Measurements from ENCODE around the gene CEACAM5. TPM values are rescaled to one million over a fixed set of nuclear protein-coding genes. Genes with fewer than 3 reads are reported as not detected.

CEACAM5 gene
- polyA plus RNA-seq, 3 donors = not detected

GRCh38 chr19:41709951-41710645 is 1.7 kb downstream of the CEACAM5 start:
- intact Hi-C loops (cut with micrococcal nuclease) = loop anchor here in 1 of 2 donors (5.0 kb wide), 1 partner anchor 37 kb away; no protein-coding TSS in a partner anchor
- H3K27me3 ChIP-seq (ENCODE audit: control insufficient read depth in 2 of 2, insufficient read depth in 2 of 2, low read length in 2 of 2) = peaks cover 0 to 2% of the 10 kb centered on the region in 2 donors
- DNase-seq = no peak
- no peak overlapping the region for H3K27ac ChIP-seq (ENCODE audit: low read depth in 1 of 2, low read length in 2 of 2)
- no peak overlapping the region for H3K27ac Mint-ChIP-seq
- H3K9me3 Mint-ChIP-seq = no peaks in the 10 kb centered on the region
- H3K36me3 ChIP-seq (replicated peaks in 1 of 2; ENCODE audit: control insufficient read depth in 1 of 2, insufficient read depth in 2 of 2, low read length in 2 of 2) = no peaks in the 10 kb centered on the region
- no peaks in the 10 kb centered on the region for H3K79me2 ChIP-seq (ENCODE audit: insufficient read depth, low read length)
- peaks cover 0 to 3% of the 10 kb centered on the region in 2 donors for H3K4me1 ChIP-seq (ENCODE audit: control insufficient read depth in 1 of 2, insufficient read depth in 2 of 2, low read length in 2 of 2)
- H3K4me1 Mint-ChIP-seq = peaks cover 5% of the 10 kb centered on the region
- no peak for TF ChIP-seq CTCF (IDR thresholded peaks at IDR 0.05)
- H3K27me3 Mint-ChIP-seq (ENCODE audit: low read depth in 3 of 3) = peaks cover 11 to 27% (median 22%) of the 10 kb centered on the region in 3 donors
- H2AFZ ChIP-seq (ENCODE audit: insufficient read depth, low read depth, low read length, poor library complexity, severe bottlenecking) = no peak overlapping the region
- no peak overlapping the region for H3K9ac ChIP-seq (ENCODE audit: insufficient read depth, low read length, poor library complexity, severe bottlenecking)
- WGBS (ENCODE audit: insufficient coverage) = 94% methylated on average over 4 of the region's 8 CpGs
- no peak overlapping the region for H3K4me3 ChIP-seq (replicated peaks in 1 of 3; ENCODE audit: low read depth in 2 of 3, low read length in 3 of 3)
- no peaks in the 10 kb centered on the region for H3K9me3 ChIP-seq (replicated peaks in 1 of 2; ENCODE audit: control insufficient read depth in 1 of 2, insufficient read depth in 1 of 2, low read length in 2 of 2)
- no peaks in the 10 kb centered on the region for H3K36me3 Mint-ChIP-seq
- no peaks in the 10 kb centered on the region for H4K20me1 ChIP-seq (ENCODE audit: insufficient read depth, low read length)
- no peak overlapping the region for H3K4me2 ChIP-seq (replicated peaks; ENCODE audit: extremely low read depth, low read length, poor library complexity, severe bottlenecking)
- no peak overlapping the region for H3K4me3 Mint-ChIP-seq

- peaks cover 16 to 22% (median 17%) of the 10 kb centered on the region in 3 donors for H3K27me3 Mint-ChIP-seq (ENCODE audit: low read depth in 3 of 3)
- Histone ChIP-seq H2AFZ (ENCODE audit: insufficient read depth, low read depth, low read length, poor library complexity, severe bottlenecking) (no peak overlapping the region), H3K4me3 (replicated peaks in 1 of 3; ENCODE audit: low read depth in 2 of 3, low read length in 3 of 3) (no peak overlapping the region), H3K9me3 (replicated peaks in 1 of 2; ENCODE audit: control insufficient read depth in 1 of 2, insufficient read depth in 1 of 2, low read length in 2 of 2) (no peaks in the 10 kb centered on the region), H3K9ac (ENCODE audit: insufficient read depth, low read length, poor library complexity, severe bottlenecking) (no peak overlapping the region), H3K27me3 (ENCODE audit: control insufficient read depth in 2 of 2, insufficient read depth in 2 of 2, low read length in 2 of 2) (no peaks in the 10 kb centered on the region), H4K20me1 (ENCODE audit: insufficient read depth, low read length) (no peaks in the 10 kb centered on the region), H3K36me3 (replicated peaks in 1 of 2; ENCODE audit: control insufficient read depth in 1 of 2, insufficient read depth in 2 of 2, low read length in 2 of 2) (no peaks in the 10 kb centered on the region), H3K79me2 (ENCODE audit: insufficient read depth, low read length) (no peaks in the 10 kb centered on the region), H3K27ac (ENCODE audit: low read depth in 1 of 2, low read length in 2 of 2) (no peak overlapping the region), H3K4me1 (ENCODE audit: control insufficient read depth in 1 of 2, insufficient read depth in 2 of 2, low read length in 2 of 2) (peaks cover 0 to 3% of the 10 kb centered on the region in 2 donors), H3K4me2 (replicated peaks; ENCODE audit: extremely low read depth, low read length, poor library complexity, severe bottlenecking) (no peak overlapping the region)
- H3K27ac Mint-ChIP-seq = no peak overlapping the region
- no peaks in the 10 kb centered on the region for H3K36me3 Mint-ChIP-seq
- peaks cover 5% of the 10 kb centered on the region for H3K4me1 Mint-ChIP-seq
- no peak for DNase-seq
- WGBS (ENCODE audit: insufficient coverage) = 96% methylated on average over 11 of the region's 13 CpGs
- intact Hi-C loops (cut with micrococcal nuclease) = no loop called here
- no peaks in the 10 kb centered on the region for H3K9me3 Mint-ChIP-seq
- TF ChIP-seq CTCF (IDR thresholded peaks at IDR 0.05) = no peak
- H3K4me3 Mint-ChIP-seq = no peak overlapping the region
Observed at GRCh38 chr19:41711376-41712261, 3.2 kb downstream of the CEACAM5 start.
